Astrocyte of the spinal cord (primary cell): Measurements from ENCODE around the gene TMEM187.
A peak's percentile ranks its signal among the peaks of the same experiment; 100 is the strongest.

Experiments
- DNase-seq: peaks from one replicate; pipeline ENCODE4 v3.0.0; 2011; ENCODE audit warnings: low read depth, low spot score
- H3K4me3 ChIP-seq: 2 replicates; pipeline ENCODE4 v1.5.1; 2011; ENCODE audit warnings: low read depth, mild to moderate bottlenecking, low read length, moderate library complexity
- CTCF ChIP-seq: IDR thresholded peaks from 2 replicates; pipeline ENCODE4 v1.5.1; 2012; ENCODE audit warnings: low read depth, mild to moderate bottlenecking, low read length, inconsistent platforms
- in situ Hi-C: cut with HindIII; loops from 2 replicates; pipeline ENCODE4 v1.10.0; 2017; ENCODE audit warnings: low sequenced_read_pairs

Gene TMEM187

DNA sequence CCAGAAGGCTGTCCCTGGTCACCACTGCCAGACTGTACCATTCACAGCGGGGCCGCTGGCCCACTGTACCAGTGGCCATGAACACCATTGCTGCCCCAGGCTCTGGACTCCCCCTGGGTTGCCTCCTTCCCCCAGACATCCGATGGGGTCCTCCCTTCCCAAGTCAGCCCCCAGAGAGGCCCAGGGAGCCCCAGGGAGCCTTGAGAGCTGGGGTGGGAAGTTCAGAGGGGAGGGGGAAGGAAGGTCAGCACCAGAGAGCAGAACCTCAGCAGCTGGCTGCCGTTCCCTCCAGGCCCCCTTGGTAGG, 46.0 kb upstream of the TMEM187 start:
- no peak for DNase-seq
- in situ Hi-C loops = no loop called here
- TF ChIP-seq CTCF = no peak
- no peak overlapping the region for H3K4me3 ChIP-seq

GRCh38 chrX:153926858-153927671, 45.5 kb upstream of the TMEM187 start:
- TF ChIP-seq CTCF = no peak
- in situ Hi-C loops = no loop called here

DNA sequence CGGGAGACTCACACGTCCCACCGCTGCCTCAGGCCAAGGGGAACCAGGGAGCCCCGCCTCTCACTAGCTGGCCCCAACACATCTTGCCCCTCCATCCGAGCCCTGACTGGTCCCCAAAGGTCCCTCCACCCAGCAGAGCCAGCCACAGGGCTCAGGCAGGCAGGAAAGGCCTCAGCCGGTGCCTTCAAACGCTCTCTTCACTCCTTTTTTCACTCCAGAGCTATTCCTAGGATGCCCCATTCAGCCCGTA, 45.0 kb upstream of the TMEM187 start:
- no peak for TF ChIP-seq CTCF
- H3K4me3 ChIP-seq = peak overlapping the region; percentile 57
- in situ Hi-C loops = no loop called here
- DNase-seq = no peak

More at GRCh38 chrX:153926858-153927671, 45.5 kb upstream of the TMEM187 start:
- peak overlapping the region; percentile 57 for H3K4me3 ChIP-seq
- DNase-seq = no peak

GRCh38 chrX:153927922-153928760, 44.4 kb upstream of the TMEM187 start:
- peak; percentile 16 for TF ChIP-seq CTCF
- peak overlapping the region; percentile 57 for H3K4me3 ChIP-seq
- peak; percentile 99 for DNase-seq
- in situ Hi-C loops = no loop called here

- DNase-seq = no peak
- H3K4me3 ChIP-seq = peak overlapping the region; percentile 21
- TF ChIP-seq CTCF = no peak
- in situ Hi-C loops = no loop called here
Measured at GRCh38 chrX:153928846-153929245, 43.7 kb upstream of the TMEM187 start.

DNA sequence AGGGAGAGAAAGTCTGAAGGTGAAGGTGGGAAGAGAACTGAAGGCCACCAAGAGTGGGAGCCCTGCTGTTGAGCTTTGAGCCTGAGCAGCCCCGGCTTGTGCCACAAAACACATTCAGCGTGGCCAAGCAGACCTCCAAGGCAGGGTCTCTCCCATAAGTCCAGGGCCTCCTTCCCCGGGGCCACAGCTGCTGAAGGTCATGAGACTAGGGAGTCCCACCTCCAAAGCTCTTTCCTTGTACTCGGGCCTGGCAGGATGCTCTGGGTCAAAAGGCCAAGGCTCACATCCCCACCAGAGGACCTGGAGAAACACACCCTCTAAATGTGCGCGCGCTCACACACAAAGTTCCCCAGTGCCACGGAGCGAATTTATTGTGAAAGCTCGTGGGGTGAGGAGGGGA, 43.0 kb upstream of the TMEM187 start:
- in situ Hi-C loops = no loop called here
- TF ChIP-seq CTCF = no peak
- no peak for DNase-seq
- no peak overlapping the region for H3K4me3 ChIP-seq
